ENCODE results near the gene RARA.
A peak's percentile ranks its signal among the peaks of the same experiment; 100 is the strongest.
"Not testable (repeated sequence)": the region's sequence is repeated elsewhere in the genome, so short reads cannot be mapped to it uniquely, and the experiment has no call there.

The RARA gene

DNA sequence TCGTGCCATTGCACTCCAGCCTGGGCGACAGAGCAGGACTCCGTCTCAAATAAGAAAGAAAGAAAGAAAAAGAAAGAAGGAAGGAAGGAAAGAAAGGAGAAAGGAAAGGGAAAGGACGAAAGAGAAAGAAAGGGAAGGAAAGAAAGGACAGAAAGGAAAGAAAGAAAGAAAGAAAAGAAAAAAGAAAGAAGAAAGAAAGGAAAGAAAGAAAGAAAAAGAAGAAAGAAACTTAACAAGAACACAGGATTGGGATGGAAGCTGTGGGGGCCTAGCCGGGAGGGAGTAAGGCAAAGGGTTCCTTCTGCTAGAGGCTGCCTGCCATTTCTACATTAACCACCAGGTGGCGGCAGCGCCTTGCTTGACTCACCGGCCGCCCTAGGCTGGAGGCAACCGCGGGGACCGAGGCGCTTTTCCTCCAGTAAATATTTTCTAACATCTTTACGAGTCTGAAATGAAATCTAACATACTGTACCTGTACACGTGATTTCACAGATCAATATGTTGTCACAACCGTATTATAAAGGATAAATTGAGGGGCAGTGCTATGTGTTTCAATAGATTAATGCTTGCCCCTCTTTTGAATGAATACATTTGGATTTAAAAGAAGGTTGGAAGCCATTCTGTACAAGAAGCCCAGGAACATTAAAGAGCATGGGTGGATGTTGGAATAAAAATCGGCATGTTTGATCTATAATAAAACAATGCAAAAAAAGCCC lies 49.5 kb downstream of the RARA start:
- peak; percentile 88 for DNase-seq (ENCODE audit: low spot score)

GRCh38 chr17:40360091-40360490 lies 51.1 kb downstream of the RARA start:
- no peak for DNase-seq (ENCODE audit: low spot score)

GRCh38 chr17:40361063-40361924 lies 52.3 kb downstream of the RARA start:
- no peak for DNase-seq (ENCODE audit: low spot score)

DNA sequence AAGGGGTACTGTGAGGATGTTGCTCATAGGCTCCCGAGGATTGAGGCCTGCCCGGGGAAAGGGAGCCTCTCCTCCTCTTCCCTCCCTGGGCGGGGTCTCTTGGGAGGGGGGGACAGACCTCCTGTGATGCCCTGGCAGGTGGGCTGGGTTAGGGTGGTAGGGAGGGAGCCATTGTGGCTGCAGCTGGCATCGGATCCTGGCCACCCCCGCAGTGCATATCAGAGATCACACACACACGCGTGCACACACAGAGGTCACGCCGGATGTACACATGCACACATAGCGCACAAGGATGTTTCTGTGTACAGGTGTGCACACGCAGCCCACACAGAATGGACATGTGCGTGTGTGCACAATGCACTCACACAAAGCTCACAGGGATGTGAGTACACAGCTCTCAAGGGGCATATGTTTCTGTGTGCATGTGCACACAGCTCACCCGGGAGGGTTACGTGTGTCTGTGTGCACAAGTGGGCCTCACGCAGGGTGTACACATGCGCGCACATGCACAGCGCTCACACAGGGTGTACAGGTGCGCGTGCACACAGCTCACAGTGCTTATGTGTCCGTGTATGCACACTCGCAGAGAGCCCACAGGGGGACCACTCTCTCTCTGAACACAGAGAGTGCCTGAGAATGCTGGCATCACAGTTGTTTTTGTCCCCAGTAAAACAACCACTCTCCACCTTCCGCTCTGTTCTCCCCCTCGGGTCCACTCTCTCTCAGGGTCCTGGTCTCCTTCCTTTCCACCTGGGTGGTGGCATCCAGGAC lies 53.1 kb downstream of the RARA start:
- no peak for DNase-seq (ENCODE audit: low spot score)

GRCh38 chr17:40362696-40363110 lies 53.7 kb downstream of the RARA start:
- peak; percentile 67 for DNase-seq (ENCODE audit: low spot score)

DNA sequence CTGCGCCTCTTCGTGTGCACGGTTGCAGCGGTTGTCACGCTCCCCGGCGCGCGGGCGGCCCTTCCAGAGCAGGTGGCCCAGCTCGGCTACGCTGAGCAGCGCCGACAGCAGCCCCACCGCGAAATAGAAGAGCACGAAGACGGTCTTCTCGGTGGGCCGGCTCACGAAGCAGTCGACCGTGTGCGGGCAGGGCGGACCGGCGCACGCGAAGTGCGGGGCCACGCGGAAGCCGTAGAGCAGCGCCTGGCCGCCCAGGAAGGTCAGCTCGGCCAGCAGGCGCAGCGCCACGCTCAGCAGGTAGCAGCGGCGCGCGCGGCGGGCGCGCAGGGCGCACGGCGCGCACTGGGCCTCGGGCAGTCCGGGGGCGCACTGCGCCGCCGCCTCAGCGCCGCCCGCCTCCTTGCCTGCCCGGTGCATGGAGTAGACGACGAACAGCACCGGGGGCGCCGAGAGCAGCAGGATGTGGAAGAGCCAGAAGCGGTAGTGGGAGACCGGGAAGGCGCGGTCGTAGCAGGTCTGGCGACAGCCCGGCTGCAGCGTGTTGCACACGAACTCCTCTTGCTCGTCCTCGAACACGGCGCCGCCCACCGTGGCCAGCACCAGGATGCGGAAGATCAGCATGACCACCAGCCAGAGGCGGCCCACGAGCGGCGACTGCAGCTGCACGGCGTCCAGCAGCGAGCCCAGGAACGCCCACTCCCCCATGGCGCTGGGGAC lies 54.3 kb downstream of the RARA start:
- no peak for DNase-seq (ENCODE audit: low spot score)

DNA sequence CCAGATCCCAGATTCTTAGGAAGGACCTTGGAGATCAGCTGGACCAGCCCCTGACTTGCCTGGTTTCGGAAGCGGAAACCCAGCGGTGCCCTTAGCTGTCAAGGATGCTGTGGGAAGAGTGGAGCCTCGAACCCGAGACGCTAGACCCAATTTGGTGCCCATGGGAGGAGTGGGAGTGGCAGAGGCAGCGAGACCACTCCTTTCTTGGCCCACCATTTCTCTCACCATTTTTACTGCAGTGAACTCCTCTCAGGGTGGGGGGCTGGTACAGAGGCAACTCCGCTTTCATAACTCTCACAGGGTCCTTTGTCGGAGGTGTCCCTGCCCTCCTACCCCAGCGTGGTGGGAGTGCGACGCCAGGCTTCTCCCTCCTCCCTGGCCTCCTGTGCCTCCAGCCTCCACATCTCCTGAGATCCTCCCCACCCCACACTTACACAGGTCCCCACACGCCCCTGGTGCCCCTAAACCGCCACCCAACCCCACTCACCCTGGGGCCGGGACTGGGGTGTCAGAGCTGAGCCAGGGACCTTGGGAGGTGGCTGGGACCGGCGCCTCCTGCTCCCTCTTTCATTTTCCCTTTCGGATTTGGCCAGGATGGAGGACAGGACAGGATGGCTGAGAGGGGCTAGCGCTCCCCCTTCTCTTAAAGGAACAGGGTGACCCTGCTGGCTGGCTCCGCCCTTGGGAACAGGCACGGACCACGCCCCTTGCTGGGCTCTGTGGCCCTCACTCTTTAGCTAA lies 55.3 kb downstream of the RARA start, which contains the start of gene GJD3:
TSS of gene GJD3 (minus strand) at position 617 of the 741 bp plus-strand sequence. CDS start 922 bp downstream, outside the sequence.
- DNase-seq (ENCODE audit: low spot score), result no peak

GRCh38 chr17:40364906-40365305 lies 55.9 kb downstream of the RARA start:
- DNase-seq (ENCODE audit: low spot score), result no peak

GRCh38 chr17:40366076-40366860 lies 57.3 kb downstream of the RARA start:
- no peak for DNase-seq (ENCODE audit: low spot score)

GRCh38 chr17:40366861-40367518 lies 58.0 kb downstream of the RARA start:
- DNase-seq (ENCODE audit: low spot score), result no peak

GRCh38 chr17:40367728-40368127 lies 58.7 kb downstream of the RARA start:
- DNase-seq (ENCODE audit: low spot score), result not testable (repeated sequence)

- no peak for DNase-seq (ENCODE audit: low spot score)
These were observed 60.9 kb downstream of the RARA start for GRCh38 chr17:40369923-40370322.

DNA sequence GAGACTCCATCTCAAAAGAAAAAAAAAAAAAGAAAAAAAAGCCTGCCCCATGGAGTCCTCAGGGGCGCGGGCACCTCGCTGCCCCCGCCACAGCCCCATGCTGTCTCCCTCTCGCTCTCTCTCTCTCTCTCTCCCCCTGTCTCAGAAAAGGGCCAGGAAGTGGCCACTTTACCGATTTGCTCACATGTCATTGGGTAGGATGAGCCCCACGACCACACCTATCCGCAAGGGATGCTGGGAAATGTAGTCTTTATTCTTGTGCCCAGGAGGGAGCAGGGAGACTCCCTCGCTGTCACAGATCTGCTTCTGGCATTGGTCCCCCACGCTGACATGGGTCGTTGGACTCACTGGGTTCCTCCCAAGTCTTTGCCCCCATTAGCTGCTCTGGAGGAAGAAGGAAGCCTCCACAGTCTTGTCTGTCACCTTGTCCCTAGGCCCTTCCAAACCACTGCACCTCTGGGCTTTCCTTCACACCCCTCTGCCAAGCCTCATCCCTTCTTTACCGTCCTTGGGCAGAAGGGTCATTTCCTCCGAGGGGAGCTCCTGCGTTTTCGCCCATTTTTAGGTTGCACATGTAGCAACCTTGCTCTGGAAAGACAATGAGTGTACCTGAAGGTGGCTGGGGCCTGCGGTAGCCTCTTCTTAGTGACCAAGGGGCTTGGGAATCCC lies 62.4 kb downstream of the RARA start:
- DNase-seq (ENCODE audit: low spot score), result peak; percentile 40

- no peak for DNase-seq (ENCODE audit: low spot score)
These were observed 63.1 kb downstream of the RARA start for GRCh38 chr17:40372031-40372430.

GRCh38 chr17:40372644-40373043 lies 63.7 kb downstream of the RARA start:
- not testable (repeated sequence) for DNase-seq (ENCODE audit: low spot score)

DNA sequence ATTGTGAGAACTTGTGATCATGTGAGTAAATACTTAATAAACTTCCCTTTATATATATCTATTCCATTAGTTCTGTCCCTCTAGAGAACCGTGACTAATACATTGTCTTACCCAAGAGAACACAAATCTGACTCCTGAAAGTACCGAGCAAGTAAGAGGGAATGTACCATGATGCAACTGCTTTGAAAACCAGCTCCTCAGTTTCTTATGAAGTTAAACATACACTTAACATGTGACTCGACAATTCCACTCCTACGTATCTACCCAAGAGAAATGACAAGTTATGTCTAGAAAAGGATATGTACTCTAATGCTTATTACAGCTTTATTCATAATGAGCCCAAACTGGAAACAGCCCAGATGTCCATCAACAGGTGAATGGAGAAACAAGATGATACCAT lies 64.3 kb downstream of the RARA start:
- no peak for DNase-seq (ENCODE audit: low spot score)

DNA sequence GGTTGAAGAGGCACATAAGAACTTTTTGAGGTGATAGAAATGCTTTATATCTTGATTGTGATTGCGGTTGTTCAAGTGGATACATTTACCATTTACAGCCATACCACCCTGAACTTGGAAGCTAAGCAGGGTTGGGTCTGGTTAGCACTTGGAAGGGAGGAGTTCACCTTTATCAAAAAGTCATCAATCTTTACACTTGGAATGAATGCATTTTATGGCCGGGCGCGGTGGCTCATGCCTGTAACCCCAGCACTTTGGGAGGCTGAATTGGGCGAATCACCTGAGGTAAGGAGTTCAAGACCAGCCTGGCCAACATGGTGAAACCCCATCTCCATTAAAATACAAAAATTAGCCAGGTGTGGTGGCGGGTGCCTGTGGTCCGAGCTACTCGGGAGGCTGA lies 65.0 kb downstream of the RARA start:
- DNase-seq (ENCODE audit: low spot score), result no peak

- DNase-seq (ENCODE audit: low spot score), result no peak
These were observed 66.0 kb downstream of the RARA start for GRCh38 chr17:40374821-40375498.
